ENCODE data around the gene NEO1.

The NEO1 gene

GRCh38 chr15:73139744-73140553 is 87.7 kb downstream of the NEO1 start:
- no peak for TF ChIP-seq CTCF (IDR thresholded peaks at IDR 0.05; ENCODE audit: control insufficient read depth, insufficient read depth, low read depth, low read length, missing control alignments)
- no peak for DNase-seq (ENCODE audit: low read depth)
- H3K4me3 ChIP-seq (ENCODE audit: control insufficient read depth, low read depth, low read length) = no peak overlapping the region

DNA sequence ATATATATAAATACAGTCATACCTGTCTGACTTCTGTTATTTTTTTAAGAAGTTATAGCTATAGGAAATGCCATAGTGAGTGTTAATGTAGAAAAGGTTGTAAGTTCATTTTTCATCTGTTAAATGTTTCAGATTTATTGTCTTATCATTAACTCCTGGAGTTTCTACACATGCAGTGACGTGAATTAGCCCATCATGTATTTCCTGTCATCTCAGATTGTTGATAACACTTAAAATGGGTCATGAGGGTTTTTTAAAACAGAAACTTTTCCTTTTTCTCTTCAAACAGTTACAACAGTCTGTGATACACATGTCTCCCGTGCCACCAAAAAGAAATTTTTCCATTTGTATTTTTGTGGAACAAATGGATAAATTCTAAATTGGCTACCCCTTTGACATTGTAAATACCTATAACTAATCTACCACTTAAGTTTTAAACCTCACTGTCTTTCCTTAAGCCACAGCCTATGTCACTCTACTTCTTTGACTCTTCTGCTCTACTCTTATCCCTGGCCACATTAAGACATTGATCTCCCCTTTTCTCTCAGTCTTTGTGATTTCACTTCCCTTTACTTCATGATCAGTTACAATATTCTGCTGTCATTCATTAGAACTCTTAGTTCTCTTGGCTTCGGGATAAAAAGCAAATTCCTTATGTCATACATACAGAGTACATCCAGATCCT is 89.1 kb downstream of the NEO1 start:
- DNase-seq (ENCODE audit: low read depth) = no peak
- TF ChIP-seq CTCF (IDR thresholded peaks at IDR 0.05; ENCODE audit: control insufficient read depth, insufficient read depth, low read depth, low read length, missing control alignments) = no peak
- H3K4me3 ChIP-seq (ENCODE audit: control insufficient read depth, low read depth, low read length) = no peak overlapping the region

DNA sequence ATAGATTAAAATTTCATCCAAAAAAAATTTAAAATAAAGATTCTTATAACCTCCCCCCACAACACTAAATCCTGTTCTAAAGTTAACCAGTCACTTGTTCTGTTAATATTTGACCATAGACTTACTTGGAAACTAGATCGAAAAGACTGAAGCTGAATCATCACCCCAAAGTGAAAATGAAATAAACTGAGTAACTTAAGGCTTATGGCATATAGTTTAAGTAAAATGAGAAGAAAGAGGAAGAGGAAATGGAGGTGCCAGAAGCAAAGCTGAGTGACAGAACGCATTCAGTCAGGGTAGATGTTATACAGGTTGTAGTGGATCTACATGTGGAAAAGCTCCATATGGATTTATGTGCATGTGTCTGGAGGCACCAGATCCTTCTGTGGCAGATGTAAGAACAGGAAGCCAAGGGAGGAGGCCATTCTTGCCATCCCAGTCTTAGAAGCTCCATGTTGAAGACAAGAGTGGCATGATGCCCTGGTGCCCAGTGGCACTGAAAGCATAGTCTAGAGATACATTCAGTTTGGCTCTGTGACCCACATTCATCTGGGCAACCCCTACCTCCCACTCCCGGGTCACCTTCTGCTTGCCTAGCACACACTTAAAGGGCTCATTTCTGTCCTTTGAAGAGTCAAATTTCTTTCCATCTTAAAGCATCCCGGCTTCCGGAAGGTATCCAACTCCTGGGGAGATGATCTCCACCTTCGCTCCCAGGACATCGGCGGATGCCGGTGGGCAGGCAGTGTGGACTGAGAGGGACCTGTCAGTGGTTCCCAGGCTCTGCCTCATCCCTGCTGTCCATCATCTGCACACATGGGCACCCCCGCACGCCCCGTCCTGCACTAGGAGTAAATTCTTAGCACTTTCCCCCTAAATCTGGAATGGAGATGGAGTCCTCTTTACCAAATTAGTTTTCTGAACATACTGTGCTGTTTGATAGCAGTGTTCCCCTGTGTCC is 90.8 kb downstream of the NEO1 start:
- TF ChIP-seq CTCF (IDR thresholded peaks at IDR 0.05; ENCODE audit: control insufficient read depth, insufficient read depth, low read depth, low read length, missing control alignments) = no peak
- no peak for DNase-seq (ENCODE audit: low read depth)
- no peak overlapping the region for H3K4me3 ChIP-seq (ENCODE audit: control insufficient read depth, low read depth, low read length)

GRCh38 chr15:73143763-73144155 is 91.5 kb downstream of the NEO1 start:
- no peak for TF ChIP-seq CTCF (IDR thresholded peaks at IDR 0.05; ENCODE audit: control insufficient read depth, insufficient read depth, low read depth, low read length, missing control alignments)
- H3K4me3 ChIP-seq (ENCODE audit: control insufficient read depth, low read depth, low read length) = no peak overlapping the region
- no peak for DNase-seq (ENCODE audit: low read depth)

GRCh38 chr15:73146419-73146818 is 94.2 kb downstream of the NEO1 start:
- no peak for TF ChIP-seq CTCF (IDR thresholded peaks at IDR 0.05; ENCODE audit: control insufficient read depth, insufficient read depth, low read depth, low read length, missing control alignments)
- DNase-seq (ENCODE audit: low read depth) = no peak
- H3K4me3 ChIP-seq (ENCODE audit: control insufficient read depth, low read depth, low read length) = no peak overlapping the region

DNA sequence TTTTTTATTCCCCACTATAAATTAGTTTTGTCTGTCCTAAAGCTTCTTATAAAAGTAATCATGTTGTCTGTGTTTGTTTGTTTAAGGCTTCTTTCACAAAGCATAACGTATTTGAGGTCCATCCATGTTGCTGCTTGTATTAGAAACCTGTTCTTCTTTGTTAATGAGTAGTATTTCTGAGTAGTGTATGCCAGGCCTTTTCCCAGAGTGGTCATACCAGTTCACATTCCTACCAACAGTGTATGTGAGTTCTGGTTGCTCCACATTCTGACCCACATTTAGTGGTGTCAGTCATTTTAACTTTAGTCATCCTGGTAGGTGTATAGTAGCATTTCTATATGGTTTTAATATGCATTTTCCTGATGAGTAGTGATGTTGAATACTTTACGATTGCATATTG is 98.6 kb downstream of the NEO1 start:
- DNase-seq (ENCODE audit: low read depth) = no peak
- H3K4me3 ChIP-seq (ENCODE audit: control insufficient read depth, low read depth, low read length) = no peak overlapping the region
- TF ChIP-seq CTCF (IDR thresholded peaks at IDR 0.05; ENCODE audit: control insufficient read depth, insufficient read depth, low read depth, low read length, missing control alignments) = no peak
